Esophagus squamous epithelium (tissue), 4 donors: ENCODE results near the gene PRCC.

Experiments
- CTCF ChIP-seq, 6 experiments: fragments of 450-650 bp in 4 of 6; fragments of 200-600 bp in 2 of 6; sonication (generic) in 2 of 6; IDR thresholded peaks; one replicate each; pipeline ENCODE4 v1.5.1; 2016 to 2019; ENCODE audit warnings: antibody characterized with exemption in 6 of 6, mild to moderate bottlenecking in 4 of 6, moderate library complexity in 4 of 6
- POLR2A ChIP-seq, 4 donors: fragments of 450-650 bp; IDR thresholded peaks; one replicate each; pipeline ENCODE4 v1.6.1; 2017; ENCODE audit warnings: antibody characterized with exemption in 4 of 4, mild to moderate bottlenecking in 4 of 4, moderate library complexity in 3 of 4

- TF ChIP-seq CTCF (IDR thresholded peaks at IDR 0.05) (no peak), POLR2A (IDR thresholded peaks at IDR 0.05) (no peak)
Observed at GRCh38 chr1:156756355-156756754, 11.0 kb upstream of the PRCC start.
